HAP-1 (cell line): ENCODE measurements around the gene NUP37.

Experiments
- DNase-seq, 2 experiments: peaks; one replicate each; pipeline ENCODE4 v3.0.0-alpha.2; 2016 to 2020; ENCODE audit warnings: low spot score in 2 of 2
- H3K27me3 ChIP-seq: fragments of 250-450 bp; sonication (Bioruptor Pico); 2 replicates; pipeline ENCODE4 v1.5.1; 2020; ENCODE audit warnings: low read depth, mild to moderate bottlenecking, moderate library complexity
- H3K36me3 ChIP-seq: fragments of 250-450 bp; sonication (Bioruptor Pico); replicated peaks from 2 replicates; pipeline ENCODE4 v1.5.1; 2020; ENCODE audit warnings: mild to moderate bottlenecking
- H3K4me1 ChIP-seq: fragments of 250-450 bp; sonication (Bioruptor Pico); 2 replicates; pipeline ENCODE4 v1.5.1; 2020; ENCODE audit warnings: mild to moderate bottlenecking
- H3K4me3 ChIP-seq: fragments of 250-450 bp; sonication (Bioruptor Pico); 2 replicates; pipeline ENCODE4 v1.5.1; 2020; ENCODE audit warnings: mild to moderate bottlenecking, moderate library complexity
- H3K9me3 ChIP-seq: fragments of 250-450 bp; sonication (Bioruptor Pico); 2 replicates; pipeline ENCODE4 v1.5.1; 2020; ENCODE audit warnings: mild to moderate bottlenecking, moderate library complexity
- in situ Hi-C: fragments of 300-500 bp; cut with MboI; formaldehyde crosslinking; loops from 3 replicates; pipeline ENCODE4 v1.14.3; 2020; ENCODE audit warnings: low sequenced_read_pairs, inconsistent platforms, mixed read lengths

NUP37 gene

DNA sequence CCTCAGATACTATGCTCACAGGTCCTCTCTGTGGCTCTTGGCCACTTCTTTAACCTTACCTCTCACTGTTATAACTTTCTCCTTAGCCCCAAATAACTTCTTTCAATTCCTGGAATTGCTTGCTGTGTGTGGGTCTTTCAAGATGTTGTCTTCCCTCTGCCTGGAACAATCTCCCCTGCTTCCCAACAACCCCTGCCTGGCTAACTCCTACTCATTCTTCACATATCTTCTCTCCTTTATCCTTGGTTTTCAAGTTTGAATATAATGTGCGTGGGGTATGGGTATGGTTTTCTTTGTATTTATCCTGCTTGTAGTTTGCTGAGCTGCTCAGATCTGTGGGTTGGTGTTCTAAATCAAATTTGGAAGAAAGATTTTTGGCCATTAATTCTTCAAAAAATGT is 55.4 kb downstream of the NUP37 start:
- no peak for DNase-seq
- in situ Hi-C loops, result no loop called here
- no peaks in the 10 kb centered on the region for H3K36me3 ChIP-seq

DNA sequence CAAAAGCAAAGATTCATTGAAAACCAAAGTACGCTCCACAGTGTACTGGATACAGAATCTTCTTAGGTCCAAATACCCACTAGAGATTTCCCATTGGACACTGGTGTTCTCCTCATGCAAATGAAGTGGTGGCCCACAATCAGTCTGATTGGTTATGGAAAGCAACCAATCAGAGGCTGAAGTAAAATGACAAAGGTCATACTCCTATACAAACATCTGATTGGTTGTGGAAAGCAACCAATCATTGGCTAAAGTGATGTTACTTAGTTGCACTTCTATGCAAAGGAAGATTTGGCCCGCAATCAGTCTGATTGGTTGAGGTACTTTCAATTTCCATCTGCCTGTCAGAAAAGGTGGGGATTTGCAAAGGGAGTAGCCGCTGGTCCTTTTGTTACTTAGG is 56.8 kb downstream of the NUP37 start:
- DNase-seq, result no peak
- no peaks in the 10 kb centered on the region for H3K27me3 ChIP-seq
- H3K9me3 ChIP-seq, result no peaks in the 10 kb centered on the region
- no peaks in the 10 kb centered on the region for H3K36me3 ChIP-seq
- no peaks in the 10 kb centered on the region for H3K4me1 ChIP-seq
- no peak overlapping the region for H3K4me3 ChIP-seq
- in situ Hi-C loops, result no loop called here

More for the DNA sequence above, 55.4 kb downstream of the NUP37 start:
- no peaks in the 10 kb centered on the region for H3K4me1 ChIP-seq
- H3K9me3 ChIP-seq, result no peaks in the 10 kb centered on the region
- H3K4me3 ChIP-seq, result no peak overlapping the region
- H3K27me3 ChIP-seq, result no peaks in the 10 kb centered on the region

DNA sequence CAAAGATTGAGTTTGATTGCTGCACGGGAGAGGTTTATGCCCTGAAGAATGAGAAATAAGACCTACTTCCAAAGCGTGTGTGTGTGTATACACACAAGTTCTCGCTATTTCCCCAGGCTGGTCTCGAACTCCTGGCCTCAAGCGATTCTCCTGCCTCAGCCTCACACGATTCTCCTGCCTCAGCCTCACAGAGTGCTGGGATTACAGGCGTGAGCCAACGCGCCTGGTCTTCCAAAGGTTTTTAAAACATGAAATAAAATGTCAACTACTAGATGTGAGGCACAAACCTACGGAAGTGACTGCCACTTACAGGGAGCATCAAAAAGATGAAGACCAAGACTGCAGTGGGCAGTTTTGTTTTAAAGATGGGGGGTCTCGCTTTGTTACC is 57.5 kb downstream of the NUP37 start:
- no peak for DNase-seq

GRCh38 chr12:102061560-102062418 is 58.1 kb downstream of the NUP37 start, which contains the start of gene WASHC3:
Gene WASHC3 (minus strand): TSS chr12:102061991. CDS start chr12:102061962, 29 bp downstream.
- DNase-seq, result peak; percentile 86 to 95
- no peaks in the 10 kb centered on the region for H3K36me3 ChIP-seq
- H3K4me1 ChIP-seq, result no peaks in the 10 kb centered on the region
- in situ Hi-C loops, result no loop called here
- H3K9me3 ChIP-seq, result no peaks in the 10 kb centered on the region
- peak within 1 kb of the TSS; percentile 70 for H3K4me3 ChIP-seq
- H3K27me3 ChIP-seq, result no peaks in the 10 kb centered on the region

More for the DNA sequence above, 57.5 kb downstream of the NUP37 start:
- Histone ChIP-seq H3K4me1 (no peaks in the 10 kb centered on the region), H3K4me3 (peak overlapping the region; percentile 70), H3K9me3 (no peaks in the 10 kb centered on the region), H3K36me3 (no peaks in the 10 kb centered on the region), H3K27me3 (no peaks in the 10 kb centered on the region)
- in situ Hi-C loops, result no loop called here

GRCh38 chr12:102061096-102061559 is 58.8 kb downstream of the NUP37 start:
- no peak for DNase-seq
- H3K36me3 ChIP-seq, result no peaks in the 10 kb centered on the region
- no peaks in the 10 kb centered on the region for H3K9me3 ChIP-seq
- H3K4me3 ChIP-seq, result peak overlapping the region; percentile 70
- H3K4me1 ChIP-seq, result no peaks in the 10 kb centered on the region
- no peaks in the 10 kb centered on the region for H3K27me3 ChIP-seq
- in situ Hi-C loops, result no loop called here

- H3K4me3 ChIP-seq, result no peak overlapping the region
- no peaks in the 10 kb centered on the region for H3K9me3 ChIP-seq
- no peaks in the 10 kb centered on the region for H3K36me3 ChIP-seq
- H3K4me1 ChIP-seq, result no peaks in the 10 kb centered on the region
- DNase-seq, result no peak
- H3K27me3 ChIP-seq, result no peaks in the 10 kb centered on the region
- in situ Hi-C loops, result no loop called here
Observed at GRCh38 chr12:102059343-102059742, 60.6 kb downstream of the NUP37 start.

DNA sequence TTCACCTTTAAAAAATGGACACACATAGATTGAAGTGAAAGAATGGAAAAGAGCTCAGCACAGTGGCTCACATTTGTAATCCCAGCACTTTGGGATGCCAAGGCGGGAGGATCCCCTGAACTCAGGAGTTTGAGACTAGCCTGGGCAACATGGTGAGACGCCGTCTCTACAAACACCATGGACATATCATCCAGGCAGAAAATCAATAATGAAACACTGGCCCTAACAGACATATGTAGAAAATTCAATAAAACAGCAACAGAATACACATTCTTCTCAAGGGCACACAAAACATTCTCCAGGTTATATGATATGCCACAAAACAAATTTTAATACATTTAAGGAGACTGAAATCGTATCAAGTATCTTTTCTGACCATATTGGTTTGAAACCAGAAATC is 65.6 kb downstream of the NUP37 start:
- in situ Hi-C loops, result no loop called here
- Histone ChIP-seq H3K27me3 (no peaks in the 10 kb centered on the region), H3K9me3 (no peaks in the 10 kb centered on the region), H3K4me1 (no peaks in the 10 kb centered on the region), H3K36me3 (no peaks in the 10 kb centered on the region), H3K4me3 (no peak overlapping the region)
- DNase-seq, result no peak

DNA sequence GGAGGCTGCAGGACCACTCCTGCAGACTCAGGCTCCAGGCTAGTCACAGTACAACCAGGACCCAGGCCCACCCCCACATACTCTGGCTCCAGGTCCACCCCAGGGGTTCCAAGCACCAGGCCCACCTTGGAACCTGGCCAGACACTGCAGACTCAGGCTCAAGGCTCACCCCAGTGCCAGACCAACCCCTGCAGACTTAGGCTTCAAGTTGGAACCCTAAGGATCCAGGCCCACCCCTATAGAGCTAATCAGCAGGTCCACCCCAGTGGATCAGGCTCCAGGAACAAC is 66.9 kb downstream of the NUP37 start:
- H3K27me3 ChIP-seq, result no peaks in the 10 kb centered on the region
- H3K36me3 ChIP-seq, result no peaks in the 10 kb centered on the region
- in situ Hi-C loops, result no loop called here
- H3K4me3 ChIP-seq, result no peak overlapping the region
- H3K9me3 ChIP-seq, result no peaks in the 10 kb centered on the region
- no peak for DNase-seq
- no peaks in the 10 kb centered on the region for H3K4me1 ChIP-seq

DNA sequence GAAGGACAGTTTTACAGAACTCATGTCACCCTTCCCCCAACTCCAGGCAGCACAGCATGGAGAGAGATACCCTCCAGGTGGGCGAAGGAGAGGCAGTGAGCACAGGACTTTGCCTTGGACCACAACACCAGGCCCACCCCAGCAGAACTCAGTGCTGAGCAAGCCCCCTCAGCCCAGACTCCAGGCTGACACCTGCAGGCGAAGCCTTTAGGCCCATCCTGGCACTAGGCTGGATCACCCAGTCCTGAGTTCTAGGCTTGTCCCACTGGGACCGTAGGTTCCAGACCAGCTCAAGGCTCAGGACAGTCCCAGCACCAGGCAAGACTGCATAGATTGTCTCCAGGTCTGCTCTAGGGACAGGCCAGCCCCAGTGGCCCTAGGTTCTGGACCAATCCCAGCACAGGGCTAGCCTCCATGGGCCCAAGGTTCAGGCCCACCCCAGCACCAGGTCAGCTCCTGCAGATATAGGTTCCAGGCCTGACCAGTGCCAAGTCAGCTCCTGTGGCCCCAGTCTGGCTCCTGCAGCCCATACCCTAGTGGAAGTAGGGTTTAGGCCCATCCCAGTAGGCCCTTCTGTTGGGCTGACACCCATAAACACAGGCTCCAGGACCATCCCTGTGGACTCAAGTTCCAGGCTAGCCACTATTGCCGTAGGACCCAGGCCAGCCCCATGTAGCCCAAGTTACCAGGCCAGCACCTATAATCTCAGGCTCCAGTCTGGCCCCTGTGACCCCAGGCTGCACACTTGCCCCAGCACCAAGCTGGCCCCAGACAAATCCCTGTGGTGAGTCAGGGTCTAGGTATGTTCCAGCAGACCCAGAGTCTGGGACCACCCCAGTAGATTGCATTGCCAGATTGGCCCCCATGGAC is 67.5 kb downstream of the NUP37 start:
- Histone ChIP-seq H3K27me3 (no peaks in the 10 kb centered on the region), H3K9me3 (no peaks in the 10 kb centered on the region), H3K4me3 (no peak overlapping the region), H3K4me1 (no peaks in the 10 kb centered on the region), H3K36me3 (no peaks in the 10 kb centered on the region)
- in situ Hi-C loops, result no loop called here
- no peak for DNase-seq

DNA sequence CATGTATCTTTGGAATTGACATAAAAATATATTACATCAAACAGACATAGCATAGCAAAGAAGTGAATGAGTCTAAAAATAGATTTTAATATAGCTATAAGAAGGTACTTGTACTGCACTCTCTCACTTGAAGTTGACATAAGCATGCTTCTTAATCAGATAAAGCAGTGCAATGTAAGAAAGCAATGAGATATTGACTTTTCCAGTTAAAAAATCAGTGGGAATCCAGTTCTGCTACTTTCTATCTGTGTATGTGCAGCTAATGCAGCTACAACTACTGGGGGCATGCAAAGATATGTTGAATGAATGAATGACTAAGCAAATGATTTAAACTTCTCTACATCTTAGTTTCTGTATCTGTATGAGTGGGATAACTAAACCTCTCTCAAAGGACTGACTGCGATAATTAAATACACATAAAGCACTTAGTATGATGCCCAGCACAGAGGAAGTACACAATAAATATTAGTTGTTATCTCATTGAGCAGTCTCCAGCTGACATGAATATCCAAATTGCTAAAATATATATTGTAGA is 68.4 kb downstream of the NUP37 start:
- Histone ChIP-seq H3K4me3 (no peak overlapping the region), H3K36me3 (no peaks in the 10 kb centered on the region), H3K9me3 (no peaks in the 10 kb centered on the region), H3K4me1 (no peaks in the 10 kb centered on the region), H3K27me3 (no peaks in the 10 kb centered on the region)
- DNase-seq, result no peak
- in situ Hi-C loops, result no loop called here

DNA sequence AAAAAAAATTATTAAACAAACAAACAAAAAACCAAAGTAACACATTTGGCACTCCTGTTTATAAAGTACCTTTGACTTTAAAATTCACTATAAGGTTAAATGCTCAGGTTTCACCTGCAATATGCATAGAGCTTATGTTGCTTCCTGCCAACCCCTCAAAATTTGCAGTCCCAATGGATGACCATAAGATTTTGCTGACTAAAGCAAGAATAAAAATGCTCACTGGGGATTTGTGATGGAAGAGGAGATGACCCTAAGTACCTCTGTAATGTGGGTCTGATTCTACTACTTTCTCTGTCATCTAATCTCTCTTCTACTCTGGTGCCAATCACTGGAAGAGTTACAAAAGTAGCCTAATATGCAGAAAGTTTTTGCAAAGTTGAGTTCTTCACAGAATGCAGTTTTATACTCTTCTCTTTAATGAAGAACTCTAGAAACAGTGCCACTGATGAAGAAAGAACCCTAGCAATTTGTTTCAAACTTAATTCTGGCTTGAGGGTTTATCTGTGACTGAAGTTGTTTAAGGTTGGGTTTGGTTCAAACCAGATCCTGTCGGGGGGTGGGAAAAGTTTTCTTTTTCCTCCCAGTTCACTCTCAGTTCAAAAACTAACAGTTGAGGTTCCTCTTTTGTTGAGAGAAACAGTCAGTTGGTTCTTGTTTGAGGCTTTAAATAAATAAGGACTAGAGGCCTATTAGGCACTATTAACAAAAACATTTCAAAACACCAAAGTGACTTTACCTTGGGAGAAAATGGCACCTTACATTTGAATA is 69.1 kb downstream of the NUP37 start:
- Histone ChIP-seq H3K36me3 (no peaks in the 10 kb centered on the region), H3K27me3 (no peaks in the 10 kb centered on the region), H3K4me3 (no peak overlapping the region), H3K9me3 (no peaks in the 10 kb centered on the region), H3K4me1 (no peaks in the 10 kb centered on the region)
- in situ Hi-C loops, result no loop called here
- DNase-seq, result no peak

- H3K4me1 ChIP-seq, result no peaks in the 10 kb centered on the region
- in situ Hi-C loops, result no loop called here
- H3K9me3 ChIP-seq, result no peaks in the 10 kb centered on the region
- no peak overlapping the region for H3K4me3 ChIP-seq
- H3K27me3 ChIP-seq, result no peaks in the 10 kb centered on the region
- no peaks in the 10 kb centered on the region for H3K36me3 ChIP-seq
- no peak for DNase-seq
Observed at GRCh38 chr12:102043928-102044327, 76.0 kb downstream of the NUP37 start.

DNA sequence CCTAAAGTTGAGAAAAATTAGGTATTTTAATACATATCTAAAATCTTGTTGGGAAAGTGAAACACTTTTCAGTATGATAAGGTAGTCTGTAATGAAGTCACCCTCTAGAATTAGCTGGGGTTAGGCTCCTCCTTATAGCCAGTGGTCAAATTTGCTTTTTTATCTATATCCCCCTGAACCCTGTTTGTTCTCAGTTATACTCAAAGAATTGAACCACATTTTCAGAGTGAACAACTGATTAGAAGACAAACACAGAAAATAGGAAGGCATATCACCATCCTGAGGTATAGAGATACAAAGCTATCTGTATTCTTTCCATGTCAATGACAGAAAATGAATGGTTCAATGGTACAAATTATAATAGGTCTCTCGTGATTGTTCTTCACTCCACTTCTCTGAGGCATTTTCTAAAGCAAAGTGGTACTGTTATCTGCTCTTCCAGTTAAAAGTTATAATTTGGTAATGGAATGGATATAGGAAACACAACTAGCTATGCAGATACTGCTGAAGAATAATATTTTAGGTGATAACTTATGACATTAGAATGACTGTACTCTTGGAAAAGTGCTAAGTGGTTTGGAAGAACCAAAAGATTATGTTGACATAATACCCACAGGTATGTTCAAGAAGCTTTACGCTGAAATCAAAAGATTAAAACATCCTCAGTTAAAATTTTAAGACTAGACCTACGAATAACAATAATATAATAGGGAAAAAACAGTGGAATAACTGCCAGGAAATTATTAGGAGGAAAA is 85.7 kb downstream of the NUP37 start:
- no peaks in the 10 kb centered on the region for H3K27me3 ChIP-seq
- H3K9me3 ChIP-seq, result no peaks in the 10 kb centered on the region
- in situ Hi-C loops, result no loop called here
- H3K36me3 ChIP-seq, result no peaks in the 10 kb centered on the region
- DNase-seq, result no peak
- no peak overlapping the region for H3K4me3 ChIP-seq
- H3K4me1 ChIP-seq, result peaks cover 13% of the 10 kb centered on the region
